Measurements from ENCODE around the gene CBFA2T3. TPM values are rescaled to one million over a fixed set of nuclear protein-coding genes. Genes with fewer than 3 reads are reported as not detected.

CBFA2T3 gene
- total and polyA plus RNA-seq, 2 of the 13 experiments (the other 11 are each of a cell fraction or from before 2014, with no cell fraction given) = 0.05 TPM; not detected in 1

DNA sequence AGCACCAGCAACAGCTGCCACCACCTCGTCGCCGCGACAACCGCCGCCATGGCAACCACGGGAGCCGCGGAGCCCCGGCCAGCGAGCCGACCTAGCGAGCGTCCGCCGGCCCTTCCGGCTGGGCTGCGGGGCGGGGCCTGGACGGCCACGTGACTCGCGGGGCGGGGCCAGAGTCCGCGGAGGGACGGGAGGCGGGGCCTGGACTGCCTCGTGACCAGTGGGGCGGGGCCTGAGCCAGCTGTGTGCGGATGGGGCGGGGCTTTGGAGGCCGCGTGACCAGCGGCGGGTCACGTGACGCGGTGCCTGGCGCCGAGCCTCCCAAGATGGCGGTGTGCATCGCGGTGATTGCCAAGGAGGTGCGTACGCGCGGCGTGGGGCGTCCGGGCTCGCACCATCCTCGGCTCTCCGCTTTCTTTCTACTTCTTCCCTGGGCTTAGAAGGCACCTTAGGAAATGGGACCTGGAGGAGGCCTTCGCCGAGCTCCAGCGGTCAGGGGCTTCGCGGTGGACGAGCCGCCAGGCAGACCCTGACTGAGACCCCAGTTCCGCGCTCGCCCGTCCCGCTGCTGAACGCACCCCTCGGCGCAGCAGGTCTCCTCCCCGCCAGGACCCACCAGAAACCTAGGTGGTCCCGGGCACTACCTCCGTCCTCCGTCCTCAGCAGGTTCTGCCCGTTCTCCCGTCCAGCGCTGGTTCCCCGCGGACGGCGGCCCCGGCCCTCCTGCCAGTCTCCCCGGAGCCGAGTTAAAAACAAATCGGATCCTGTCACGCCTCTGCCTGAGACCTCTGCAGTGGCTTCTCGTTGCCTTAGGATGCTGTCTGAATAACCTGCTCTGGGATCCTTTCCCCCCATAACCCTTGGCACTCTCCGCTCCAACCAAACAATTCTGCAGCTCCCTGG, 119.9 kb downstream of the CBFA2T3 start, which contains the start of the genes GALNS and TRAPPC2L (continued):
- TF ChIP-seq, protein P1, sequence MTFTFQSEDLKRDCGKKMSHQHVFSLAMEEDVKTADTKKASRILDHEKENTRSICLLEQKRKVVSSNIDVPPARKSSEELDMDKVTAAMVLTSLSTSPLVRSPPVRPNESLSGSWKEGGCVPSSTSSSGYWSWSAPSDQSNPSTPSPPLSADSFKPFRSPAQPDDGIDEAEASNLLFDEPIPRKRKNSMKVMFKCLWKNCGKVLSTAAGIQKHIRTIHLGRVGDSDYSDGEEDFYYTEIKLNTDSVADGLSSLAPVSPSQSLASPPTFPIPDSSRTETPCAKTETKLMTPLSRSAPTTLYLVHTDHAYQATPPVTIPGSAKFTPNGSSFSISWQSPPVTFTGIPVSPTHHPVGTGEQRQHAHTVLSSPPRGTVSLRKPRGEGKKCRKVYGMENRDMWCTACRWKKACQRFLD (CRISPR knock-in tag; IDR thresholded peaks at IDR 0.05; ENCODE audit: borderline replicate concordance) = peak; percentile 89; the same call in 1 of the 2 replicates
- TF ChIP-seq NONO (IDR thresholded peaks at IDR 0.05) (no peak), NONO (CRISPR knock-in tag; conservative IDR thresholded peaks at IDR 0.05) (peak; percentile 81), IKZF1 (IDR thresholded peaks at IDR 0.05) (no peak), ZKSCAN1 (IDR thresholded peaks at IDR 0.05; ENCODE audit: low read length) (no peak), ZSCAN31 (CRISPR knock-in tag; IDR thresholded peaks at IDR 0.05; ENCODE audit: low read depth) (0 out of 2 replicates have a peak, but pooled peaks have one; percentile 59), GTF2F1 (IDR thresholded peaks at IDR 0.05; ENCODE audit: low read length) (peak; percentile 92), ZSCAN30 (CRISPR knock-in tag; IDR thresholded peaks at IDR 0.05) (0 out of 2 replicates have a peak, but pooled peaks have one; percentile 27), ZNF709 (CRISPR knock-in tag; IDR thresholded peaks at IDR 0.05) (peak; percentile 75), MIER3 (CRISPR knock-in tag; IDR thresholded peaks at IDR 0.05; ENCODE audit: borderline replicate concordance) (no peak; the same call in 1 of the 2 replicates), PCBP1 (IDR thresholded peaks at IDR 0.05; ENCODE audit: borderline replicate concordance, low read depth, low read length) (0 out of 2 replicates have a peak, but pooled peaks have one; percentile 28), JDP2 (CRISPR knock-in tag; IDR thresholded peaks at IDR 0.05; ENCODE audit: borderline replicate concordance) (no peak), ZNF225 (CRISPR knock-in tag; IDR thresholded peaks at IDR 0.05) (0 out of 2 replicates have a peak, but pooled peaks have one; percentile 25), JUN (CRISPR knock-in tag; IDR thresholded peaks at IDR 0.05) (peak; percentile 10; the same call in 1 of the 2 replicates), YEATS4 (CRISPR knock-in tag; IDR thresholded peaks at IDR 0.05; ENCODE audit: borderline replicate concordance) (peak; percentile 53; the same call in 1 of the 2 replicates), ZC3H13 (CRISPR knock-in tag; IDR thresholded peaks at IDR 0.05) (peak; percentile 85)
- TF ChIP-seq, protein P2, sequence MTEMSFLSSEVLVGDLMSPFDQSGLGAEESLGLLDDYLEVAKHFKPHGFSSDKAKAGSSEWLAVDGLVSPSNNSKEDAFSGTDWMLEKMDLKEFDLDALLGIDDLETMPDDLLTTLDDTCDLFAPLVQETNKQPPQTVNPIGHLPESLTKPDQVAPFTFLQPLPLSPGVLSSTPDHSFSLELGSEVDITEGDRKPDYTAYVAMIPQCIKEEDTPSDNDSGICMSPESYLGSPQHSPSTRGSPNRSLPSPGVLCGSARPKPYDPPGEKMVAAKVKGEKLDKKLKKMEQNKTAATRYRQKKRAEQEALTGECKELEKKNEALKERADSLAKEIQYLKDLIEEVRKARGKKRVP (CRISPR knock-in tag; IDR thresholded peaks at IDR 0.05) = peak in 1 of 2 experiments; percentile 39; a peak in 1 of 4 replicates
- TF ChIP-seq, protein P3, sequence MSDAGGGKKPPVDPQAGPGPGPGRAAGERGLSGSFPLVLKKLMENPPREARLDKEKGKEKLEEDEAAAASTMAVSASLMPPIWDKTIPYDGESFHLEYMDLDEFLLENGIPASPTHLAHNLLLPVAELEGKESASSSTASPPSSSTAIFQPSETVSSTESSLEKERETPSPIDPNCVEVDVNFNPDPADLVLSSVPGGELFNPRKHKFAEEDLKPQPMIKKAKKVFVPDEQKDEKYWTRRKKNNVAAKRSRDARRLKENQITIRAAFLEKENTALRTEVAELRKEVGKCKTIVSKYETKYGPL (CRISPR knock-in tag; IDR thresholded peaks at IDR 0.05) = 0 out of 2 replicates have a peak, but pooled peaks have one; percentile 20
- TF ChIP-seq, protein P4, sequence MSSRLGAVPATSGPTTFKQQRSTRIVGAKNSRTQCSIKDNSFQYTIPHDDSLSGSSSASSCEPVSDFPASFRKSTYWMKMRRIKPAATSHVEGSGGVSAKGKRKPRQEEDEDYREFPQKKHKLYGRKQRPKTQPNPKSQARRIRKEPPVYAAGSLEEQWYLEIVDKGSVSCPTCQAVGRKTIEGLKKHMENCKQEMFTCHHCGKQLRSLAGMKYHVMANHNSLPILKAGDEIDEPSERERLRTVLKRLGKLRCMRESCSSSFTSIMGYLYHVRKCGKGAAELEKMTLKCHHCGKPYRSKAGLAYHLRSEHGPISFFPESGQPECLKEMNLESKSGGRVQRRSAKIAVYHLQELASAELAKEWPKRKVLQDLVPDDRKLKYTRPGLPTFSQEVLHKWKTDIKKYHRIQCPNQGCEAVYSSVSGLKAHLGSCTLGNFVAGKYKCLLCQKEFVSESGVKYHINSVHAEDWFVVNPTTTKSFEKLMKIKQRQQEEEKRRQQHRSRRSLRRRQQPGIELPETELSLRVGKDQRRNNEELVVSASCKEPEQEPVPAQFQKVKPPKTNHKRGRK (CRISPR knock-in tag; IDR thresholded peaks at IDR 0.05) = no peak
- TF ChIP-seq, protein P5, sequence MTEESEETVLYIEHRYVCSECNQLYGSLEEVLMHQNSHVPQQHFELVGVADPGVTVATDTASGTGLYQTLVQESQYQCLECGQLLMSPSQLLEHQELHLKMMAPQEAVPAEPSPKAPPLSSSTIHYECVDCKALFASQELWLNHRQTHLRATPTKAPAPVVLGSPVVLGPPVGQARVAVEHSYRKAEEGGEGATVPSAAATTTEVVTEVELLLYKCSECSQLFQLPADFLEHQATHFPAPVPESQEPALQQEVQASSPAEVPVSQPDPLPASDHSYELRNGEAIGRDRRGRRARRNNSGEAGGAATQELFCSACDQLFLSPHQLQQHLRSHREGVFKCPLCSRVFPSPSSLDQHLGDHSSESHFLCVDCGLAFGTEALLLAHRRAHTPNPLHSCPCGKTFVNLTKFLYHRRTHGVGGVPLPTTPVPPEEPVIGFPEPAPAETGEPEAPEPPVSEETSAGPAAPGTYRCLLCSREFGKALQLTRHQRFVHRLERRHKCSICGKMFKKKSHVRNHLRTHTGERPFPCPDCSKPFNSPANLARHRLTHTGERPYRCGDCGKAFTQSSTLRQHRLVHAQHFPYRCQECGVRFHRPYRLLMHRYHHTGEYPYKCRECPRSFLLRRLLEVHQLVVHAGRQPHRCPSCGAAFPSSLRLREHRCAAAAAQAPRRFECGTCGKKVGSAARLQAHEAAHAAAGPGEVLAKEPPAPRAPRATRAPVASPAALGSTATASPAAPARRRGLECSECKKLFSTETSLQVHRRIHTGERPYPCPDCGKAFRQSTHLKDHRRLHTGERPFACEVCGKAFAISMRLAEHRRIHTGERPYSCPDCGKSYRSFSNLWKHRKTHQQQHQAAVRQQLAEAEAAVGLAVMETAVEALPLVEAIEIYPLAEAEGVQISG (CRISPR knock-in tag; IDR thresholded peaks at IDR 0.05) = peak; percentile 68; the same call in 1 of the 2 replicates

Measured in HepG2 (cell line).